PC-9 (cell line): ENCODE results near the gene ATP2B2. TPM values are rescaled to one million over a fixed set of nuclear protein-coding genes. Genes with fewer than 3 reads are reported as not detected.

Experiments used
- BruUV-seq: library from RNA; stranded (reverse); fragments of 400-500 nt; replicated peaks from 2 replicates; lab custom pipeline; 2021; lab: Mats Ljungman, UMichigan
- CTCF ChIA-PET: fragments of 300-600 bp; sonication (Branson Sonifier 250); formaldehyde crosslinking; loops from one replicate; lab custom pipeline; 2022; ENCODE audit warnings: antibody characterized with exemption; lab: Charles Lee
- POLR2A ChIA-PET: fragments of 300-600 bp; sonication (Branson Sonifier 250); formaldehyde crosslinking; loops from one replicate; lab custom pipeline; 2022; ENCODE audit warnings: antibody characterized with exemption; ENCODE audit not compliant: unreplicated experiment; lab: Charles Lee
- DNase-seq, 2 experiments: peaks; one replicate each; pipeline versions ENCODE4 v3.0.0 to v3.0.0-alpha.2; 2015 to 2022; ENCODE audit warnings: mixed read lengths in 1 of 2
- H2AFZ ChIP-seq: fragments of 200-600 bp; sonication (generic); 2 replicates; pipeline ENCODE4 v1.8.1; 2017; ENCODE audit warnings: antibody characterized with exemption
- H3F3A ChIP-seq: fragments of 200-600 bp; sonication (generic); 2 replicates; pipeline ENCODE4 v1.8.1; 2017; ENCODE audit warnings: antibody characterized with exemption, mild to moderate bottlenecking, low read depth; ENCODE audit not compliant: insufficient read depth
- H3K27ac ChIP-seq: fragments of 200-600 bp; sonication (generic); 2 replicates; pipeline ENCODE4 v1.6.1; 2016; ENCODE audit warnings: mixed run types
- H3K27me3 ChIP-seq: fragments of 200-600 bp; sonication (generic); 2 replicates; pipeline ENCODE4 v1.6.1; 2016; ENCODE audit warnings: low read depth, mixed run types; ENCODE audit not compliant: insufficient read depth
- H3K36me3 ChIP-seq: fragments of 200-600 bp; sonication (generic); 2 replicates; pipeline ENCODE4 v1.6.1; 2016; ENCODE audit warnings: low read depth, mixed run types
- H3K4me1 ChIP-seq: fragments of 200-600 bp; sonication (generic); replicated peaks from 2 replicates; pipeline ENCODE4 v1.6.1; 2016; ENCODE audit warnings: mixed run types; ENCODE audit not compliant: insufficient read depth
- H3K4me2 ChIP-seq: fragments of 200-600 bp; sonication (generic); 2 replicates; pipeline ENCODE4 v1.6.1; 2017; ENCODE audit warnings: mixed run types
- H3K4me3 ChIP-seq: fragments of 200-600 bp; sonication (generic); 2 replicates; pipeline ENCODE4 v1.6.1; 2016; ENCODE audit warnings: mixed run types
- H3K79me2 ChIP-seq: fragments of 200-600 bp; sonication (generic); 2 replicates; pipeline ENCODE4 v1.6.1; 2017; ENCODE audit warnings: low read depth, mixed run types
- H3K9me2 ChIP-seq: fragments of 200-600 bp; sonication (generic); 2 replicates; pipeline ENCODE4 v1.8.1; 2017; ENCODE audit warnings: mild to moderate bottlenecking; ENCODE audit not compliant: insufficient read depth
- H3K9me3 ChIP-seq: fragments of 200-600 bp; sonication (generic); 2 replicates; pipeline ENCODE4 v1.8.1; 2016; ENCODE audit warnings: low read depth; ENCODE audit not compliant: insufficient read depth
- H4K20me1 ChIP-seq: fragments of 200-600 bp; sonication (generic); 2 replicates; pipeline ENCODE4 v1.8.1; 2017; ENCODE audit not compliant: insufficient read depth
- EZH2 ChIP-seq: fragments of 200-600 bp; sonication (generic); IDR thresholded peaks from 2 replicates; pipeline ENCODE4 v1.8.0; 2017; ENCODE audit warnings: antibody characterized with exemption, low read depth
- intact Hi-C: fragments of 100-400 bp; cut with micrococcal nuclease; formaldehyde crosslinking; loops from one replicate; pipeline ENCODE4 v1.10.0; 2022; ENCODE audit not compliant: unreplicated experiment
- total RNA-seq: library from RNA; stranded (reverse); gene quantifications from 2 replicates; pipeline ENCODE4 v1.2.3, GENCODE V29; 2021
- TF ChIP-seq, protein P1 (sequence below): fragments of 200-600 bp; sonication (generic); conservative IDR thresholded peaks from 2 replicates; pipeline ENCODE4 v1.6.1; 2017; ENCODE audit warnings: mixed run types, antibody characterized with exemption, mild to moderate bottlenecking, moderate library complexity

The ATP2B2 gene
- total RNA-seq, 1 experiment from 2014 or later: not detected

DNA sequence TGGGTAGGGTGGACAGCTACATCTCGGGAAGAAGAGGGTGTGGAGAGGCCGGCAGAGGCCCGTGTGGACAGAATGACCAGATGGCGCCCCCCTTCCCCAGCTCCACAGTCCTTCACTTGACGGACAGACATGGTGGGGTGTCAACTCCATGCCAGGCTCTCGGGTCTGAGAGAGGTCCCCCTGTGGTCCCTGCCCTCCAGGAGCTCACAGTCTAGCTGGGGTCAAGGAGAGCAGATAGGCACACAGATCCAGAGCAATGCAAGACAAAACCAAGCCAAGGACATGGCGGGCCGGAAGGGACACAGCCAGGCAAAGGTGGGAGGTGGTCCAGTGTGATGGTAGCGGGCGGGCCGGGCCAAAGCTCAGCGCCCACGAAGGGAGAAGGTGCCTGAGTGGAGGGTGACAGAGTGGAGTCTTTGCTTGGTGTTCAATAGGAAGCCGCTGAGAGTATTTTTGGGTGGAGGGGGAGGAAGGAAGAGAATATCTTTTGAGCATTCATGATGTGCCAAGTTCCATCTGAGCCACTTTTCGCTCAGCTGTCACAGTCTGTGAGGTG is 112.4 kb downstream of the ATP2B2 start:
- intact Hi-C loops: no loop called here
- DNase-seq: no peak
- BruUV-seq: no TSS peak
- POLR2A ChIA-PET: no interaction called here
- H3K79me2 ChIP-seq: no peaks in the 10 kb centered on the region
- H3F3A ChIP-seq: no peaks in the 10 kb centered on the region
- no peaks in the 10 kb centered on the region for H3K4me1 ChIP-seq
- no peak overlapping the region for H3K4me2 ChIP-seq
- no peak overlapping the region for H2AFZ ChIP-seq
- CTCF ChIA-PET: no interaction called here
- no peaks in the 10 kb centered on the region for H3K36me3 ChIP-seq
- TF ChIP-seq EZH2: no peak
- TF ChIP-seq, protein P1, sequence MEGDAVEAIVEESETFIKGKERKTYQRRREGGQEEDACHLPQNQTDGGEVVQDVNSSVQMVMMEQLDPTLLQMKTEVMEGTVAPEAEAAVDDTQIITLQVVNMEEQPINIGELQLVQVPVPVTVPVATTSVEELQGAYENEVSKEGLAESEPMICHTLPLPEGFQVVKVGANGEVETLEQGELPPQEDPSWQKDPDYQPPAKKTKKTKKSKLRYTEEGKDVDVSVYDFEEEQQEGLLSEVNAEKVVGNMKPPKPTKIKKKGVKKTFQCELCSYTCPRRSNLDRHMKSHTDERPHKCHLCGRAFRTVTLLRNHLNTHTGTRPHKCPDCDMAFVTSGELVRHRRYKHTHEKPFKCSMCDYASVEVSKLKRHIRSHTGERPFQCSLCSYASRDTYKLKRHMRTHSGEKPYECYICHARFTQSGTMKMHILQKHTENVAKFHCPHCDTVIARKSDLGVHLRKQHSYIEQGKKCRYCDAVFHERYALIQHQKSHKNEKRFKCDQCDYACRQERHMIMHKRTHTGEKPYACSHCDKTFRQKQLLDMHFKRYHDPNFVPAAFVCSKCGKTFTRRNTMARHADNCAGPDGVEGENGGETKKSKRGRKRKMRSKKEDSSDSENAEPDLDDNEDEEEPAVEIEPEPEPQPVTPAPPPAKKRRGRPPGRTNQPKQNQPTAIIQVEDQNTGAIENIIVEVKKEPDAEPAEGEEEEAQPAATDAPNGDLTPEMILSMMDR: no peak
- H4K20me1 ChIP-seq: no peaks in the 10 kb centered on the region
- no peaks in the 10 kb centered on the region for H3K9me3 ChIP-seq
- no peak overlapping the region for H3K4me3 ChIP-seq
- peaks cover 91% of the 10 kb centered on the region for H3K27me3 ChIP-seq
- no peaks in the 10 kb centered on the region for H3K9me2 ChIP-seq
- H3K27ac ChIP-seq: no peak overlapping the region

DNA sequence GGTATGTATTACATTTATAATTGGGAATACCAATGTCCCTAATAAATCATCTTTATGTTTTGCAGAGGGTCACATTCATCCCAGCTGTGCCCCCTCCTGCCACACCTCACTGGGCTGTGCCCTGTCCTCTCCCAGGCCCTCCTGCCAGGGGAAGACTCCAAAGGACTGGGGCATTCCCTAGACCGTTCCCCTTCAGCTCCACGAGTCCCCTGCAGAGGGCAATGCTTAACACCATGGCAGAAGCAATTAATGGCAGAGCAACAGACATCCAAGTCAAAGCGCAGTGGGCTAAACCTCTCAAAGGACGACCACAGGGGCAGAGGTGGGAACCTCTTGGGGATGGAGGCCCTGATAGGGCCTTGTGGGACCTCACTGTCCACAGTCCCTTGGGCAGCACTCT is 113.1 kb downstream of the ATP2B2 start:
- DNase-seq: no peak
- Histone ChIP-seq H3K4me3 (no peak overlapping the region), H3K4me2 (no peak overlapping the region), H3K79me2 (no peaks in the 10 kb centered on the region), H3K9me3 (no peaks in the 10 kb centered on the region), H3F3A (no peaks in the 10 kb centered on the region), H3K4me1 (no peaks in the 10 kb centered on the region), H3K36me3 (no peaks in the 10 kb centered on the region), H3K9me2 (no peaks in the 10 kb centered on the region), H3K27me3 (peaks cover 89% of the 10 kb centered on the region), H3K27ac (no peak overlapping the region), H2AFZ (no peak overlapping the region), H4K20me1 (no peaks in the 10 kb centered on the region)
- BruUV-seq: no TSS peak
- intact Hi-C loops: no loop called here
- CTCF ChIA-PET: no interaction called here
- POLR2A ChIA-PET: no interaction called here
- TF ChIP-seq, protein P1: no peak
- TF ChIP-seq EZH2: no peak

DNA sequence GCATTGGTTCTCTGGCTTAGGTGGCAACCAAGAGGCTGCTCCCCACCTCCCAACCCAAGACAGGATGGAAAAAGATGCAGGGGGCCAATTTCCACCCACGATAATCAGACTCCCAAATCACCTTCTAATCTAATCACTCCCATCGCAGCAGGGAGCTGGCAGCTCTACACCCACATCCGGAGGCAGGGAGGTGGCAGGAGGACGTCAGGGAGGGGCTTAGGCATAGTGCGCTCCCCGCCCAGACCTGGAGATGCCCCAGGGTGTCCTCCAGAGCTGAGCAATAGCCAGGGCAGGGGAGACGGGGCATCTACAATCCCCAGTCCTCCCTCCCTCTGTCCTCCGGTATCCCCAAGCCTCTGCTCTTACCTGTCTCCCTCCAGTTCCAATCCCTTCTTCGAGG is 114.0 kb downstream of the ATP2B2 start:
- Histone ChIP-seq H3K36me3 (no peaks in the 10 kb centered on the region), H3K27ac (no peak overlapping the region), H3K4me3 (no peak overlapping the region), H3K27me3 (peaks cover 90% of the 10 kb centered on the region), H3F3A (no peaks in the 10 kb centered on the region), H3K9me2 (no peaks in the 10 kb centered on the region), H2AFZ (no peak overlapping the region), H3K4me2 (no peak overlapping the region), H3K9me3 (no peaks in the 10 kb centered on the region), H4K20me1 (no peaks in the 10 kb centered on the region), H3K4me1 (no peaks in the 10 kb centered on the region), H3K79me2 (no peaks in the 10 kb centered on the region)
- intact Hi-C loops: no loop called here
- BruUV-seq: no TSS peak
- DNase-seq: no peak
- no peak for TF ChIP-seq EZH2
- TF ChIP-seq, protein P1: no peak
- ChIA-PET POLR2A (no interaction called here), CTCF (no interaction called here)
